Neural cell (in vitro differentiated cells): ENCODE results near the gene KRT35. TPM values are rescaled to one million over a fixed set of nuclear protein-coding genes. Genes with fewer than 3 reads are reported as not detected.

Experiments
- H2AFZ ChIP-seq: fragments of 200-600, 300-800 bp; sonication (generic), shearing (Covaris generic); 2 replicates; pipeline ENCODE4 v1.6.0; 2014; ENCODE audit warnings: low read depth, mild to moderate bottlenecking, antibody characterized with exemption, low read length, moderate library complexity
- H3F3A ChIP-seq: fragments of 200-600 bp; shearing (Covaris generic); 2 replicates; pipeline ENCODE4 v1.6.1; 2016; ENCODE audit warnings: mild to moderate bottlenecking, moderate library complexity, mixed read lengths, antibody characterized with exemption, low read length; ENCODE audit not compliant: insufficient read depth, poor library complexity, severe bottlenecking
- H3K27ac ChIP-seq: fragments of 200-600, 300-800 bp; sonication (generic), shearing (Covaris generic); 2 replicates; pipeline ENCODE4 v1.5.1; 2014; ENCODE audit warnings: mild to moderate bottlenecking, low read length, moderate library complexity
- H3K27me3 ChIP-seq: fragments of 300-800, 200-600 bp; sonication (generic), shearing (Covaris generic); 2 replicates; pipeline ENCODE4 v1.6.0; 2014; ENCODE audit warnings: mild to moderate bottlenecking, low read depth, low read length, moderate library complexity; ENCODE audit not compliant: insufficient read depth
- H3K36me3 ChIP-seq: fragments of 300-800, 200-600 bp; sonication (generic), shearing (Covaris generic); 2 replicates; pipeline ENCODE4 v1.5.1; 2014; ENCODE audit warnings: mild to moderate bottlenecking, antibody characterized with exemption, low read length, moderate library complexity; ENCODE audit not compliant: insufficient read depth
- H3K4me2 ChIP-seq: fragments of 300-800, 200-600 bp; sonication (generic), shearing (Covaris generic); 2 replicates; pipeline ENCODE4 v1.6.0; 2014; ENCODE audit warnings: mild to moderate bottlenecking, low read length
- H3K4me3 ChIP-seq: fragments of 300-800, 200-600 bp; sonication (generic), shearing (Covaris generic); 2 replicates; pipeline ENCODE4 v1.5.1; 2014; ENCODE audit warnings: mild to moderate bottlenecking, low read length, moderate library complexity
- H3K79me2 ChIP-seq: fragments of 200-600 bp; shearing (Covaris generic); replicated peaks from 2 replicates; pipeline ENCODE4 v1.6.0; 2014; ENCODE audit warnings: mild to moderate bottlenecking, low read length, moderate library complexity; ENCODE audit not compliant: insufficient read depth
- H3K9ac ChIP-seq: fragments of 300-800, 200-600 bp; sonication (generic), shearing (Covaris generic); 2 replicates; pipeline ENCODE4 v1.6.1; 2016; ENCODE audit warnings: mild to moderate bottlenecking, low read length, mixed read lengths
- H3K9me2 ChIP-seq: fragments of 200-600 bp; shearing (Covaris generic); 2 replicates; pipeline ENCODE4 v1.6.1; 2016; ENCODE audit warnings: mild to moderate bottlenecking, low read length, mixed read lengths; ENCODE audit not compliant: insufficient read depth
- H3K9me3 ChIP-seq: fragments of 200-600, 300-800 bp; sonication (generic), shearing (Covaris generic); 2 replicates; pipeline ENCODE4 v1.6.1; 2016; ENCODE audit warnings: mild to moderate bottlenecking, mixed run types, low read length, moderate library complexity, mixed read lengths
- H4K20me1 ChIP-seq: fragments of 200-600 bp; shearing (Covaris generic); 2 replicates; pipeline ENCODE4 v1.6.1; 2016; ENCODE audit warnings: mild to moderate bottlenecking, mixed run types; ENCODE audit not compliant: insufficient read depth
- EP300 ChIP-seq: fragments of 450-650 bp; conservative IDR thresholded peaks from 2 replicates; pipeline ENCODE4 v1.6.1; 2014; ENCODE audit warnings: antibody characterized with exemption, mild to moderate bottlenecking, moderate library complexity; ENCODE audit not compliant: poor library complexity, severe bottlenecking
- EZH2 ChIP-seq: fragments of 200-600, 300-800 bp; shearing (Covaris generic), sonication (generic); IDR thresholded peaks from 2 replicates; pipeline ENCODE4 v1.6.1; 2014; ENCODE audit warnings: antibody characterized with exemption, low read length, borderline replicate concordance, mild to moderate bottlenecking; ENCODE audit not compliant: insufficient read depth, poor library complexity, severe bottlenecking
- MXI1 ChIP-seq: fragments of 450-650 bp; conservative IDR thresholded peaks from 2 replicates; pipeline ENCODE4 v1.6.1; 2014; ENCODE audit warnings: antibody characterized with exemption, mild to moderate bottlenecking; ENCODE audit not compliant: poor library complexity, severe bottlenecking
- POLR2AphosphoS5 ChIP-seq: IDR thresholded peaks from 2 replicates; pipeline ENCODE4 v1.6.1; 2012
- RAD21 ChIP-seq: fragments of 450-650 bp; conservative IDR thresholded peaks from 2 replicates; pipeline ENCODE4 v1.6.1; 2014; ENCODE audit warnings: antibody characterized with exemption, mild to moderate bottlenecking, moderate library complexity
- SMC3 ChIP-seq: fragments of 450-650 bp; conservative IDR thresholded peaks from 2 replicates; pipeline ENCODE4 v1.6.1; 2014; ENCODE audit warnings: antibody characterized with exemption, mild to moderate bottlenecking, moderate library complexity; ENCODE audit not compliant: poor library complexity
- TAF1 ChIP-seq: IDR thresholded peaks from 2 replicates; pipeline ENCODE4 v1.6.1; 2012; ENCODE audit warnings: low read depth
- polyA plus RNA-seq: library from polyadenylated mRNA; depleted of rRNA; stranded (reverse); fragments of >200 nt; gene quantifications from 2 replicates; pipeline ENCODE4 v1.2.3, GENCODE V29; 2014
- TF ChIP-seq, protein P1 (sequence below): IDR thresholded peaks from 2 replicates; pipeline ENCODE4 v1.6.1; 2012; ENCODE audit warnings: borderline replicate concordance
- TF ChIP-seq, protein P2 (sequence below): fragments of 450-650 bp; IDR thresholded peaks from 2 replicates; pipeline ENCODE4 v1.5.1; 2014; ENCODE audit warnings: antibody characterized with exemption, mild to moderate bottlenecking, moderate library complexity; ENCODE audit not compliant: poor library complexity, severe bottlenecking

KRT35 gene
- polyA plus RNA-seq, 1 donor from 2014 or later = not detected

- no peaks in the 10 kb centered on the region for H3K36me3 ChIP-seq
- H3K9me3 ChIP-seq = no peaks in the 10 kb centered on the region
- H3K4me3 ChIP-seq = no peak overlapping the region
- no peaks in the 10 kb centered on the region for H3K79me2 ChIP-seq
- TF ChIP-seq RAD21 (no peak), TAF1 (no peak)
- TF ChIP-seq, protein P1, sequence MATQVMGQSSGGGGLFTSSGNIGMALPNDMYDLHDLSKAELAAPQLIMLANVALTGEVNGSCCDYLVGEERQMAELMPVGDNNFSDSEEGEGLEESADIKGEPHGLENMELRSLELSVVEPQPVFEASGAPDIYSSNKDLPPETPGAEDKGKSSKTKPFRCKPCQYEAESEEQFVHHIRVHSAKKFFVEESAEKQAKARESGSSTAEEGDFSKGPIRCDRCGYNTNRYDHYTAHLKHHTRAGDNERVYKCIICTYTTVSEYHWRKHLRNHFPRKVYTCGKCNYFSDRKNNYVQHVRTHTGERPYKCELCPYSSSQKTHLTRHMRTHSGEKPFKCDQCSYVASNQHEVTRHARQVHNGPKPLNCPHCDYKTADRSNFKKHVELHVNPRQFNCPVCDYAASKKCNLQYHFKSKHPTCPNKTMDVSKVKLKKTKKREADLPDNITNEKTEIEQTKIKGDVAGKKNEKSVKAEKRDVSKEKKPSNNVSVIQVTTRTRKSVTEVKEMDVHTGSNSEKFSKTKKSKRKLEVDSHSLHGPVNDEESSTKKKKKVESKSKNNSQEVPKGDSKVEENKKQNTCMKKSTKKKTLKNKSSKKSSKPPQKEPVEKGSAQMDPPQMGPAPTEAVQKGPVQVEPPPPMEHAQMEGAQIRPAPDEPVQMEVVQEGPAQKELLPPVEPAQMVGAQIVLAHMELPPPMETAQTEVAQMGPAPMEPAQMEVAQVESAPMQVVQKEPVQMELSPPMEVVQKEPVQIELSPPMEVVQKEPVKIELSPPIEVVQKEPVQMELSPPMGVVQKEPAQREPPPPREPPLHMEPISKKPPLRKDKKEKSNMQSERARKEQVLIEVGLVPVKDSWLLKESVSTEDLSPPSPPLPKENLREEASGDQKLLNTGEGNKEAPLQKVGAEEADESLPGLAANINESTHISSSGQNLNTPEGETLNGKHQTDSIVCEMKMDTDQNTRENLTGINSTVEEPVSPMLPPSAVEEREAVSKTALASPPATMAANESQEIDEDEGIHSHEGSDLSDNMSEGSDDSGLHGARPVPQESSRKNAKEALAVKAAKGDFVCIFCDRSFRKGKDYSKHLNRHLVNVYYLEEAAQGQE = no peak
- H3K9ac ChIP-seq = no peak overlapping the region
- H4K20me1 ChIP-seq = no peaks in the 10 kb centered on the region
- no peaks in the 10 kb centered on the region for H3K27me3 ChIP-seq
- no peaks in the 10 kb centered on the region for H3F3A ChIP-seq
- no peak overlapping the region for H3K27ac ChIP-seq
- H3K4me2 ChIP-seq = no peak overlapping the region
- no peak overlapping the region for H2AFZ ChIP-seq
- no peaks in the 10 kb centered on the region for H3K9me2 ChIP-seq
Measured at GRCh38 chr17:41516830-41517283, 35.9 kb upstream of the KRT35 start.

- Histone ChIP-seq H3K27ac (no peak overlapping the region), H3K9ac (no peak overlapping the region), H2AFZ (no peak overlapping the region), H3K9me3 (no peaks in the 10 kb centered on the region), H4K20me1 (no peaks in the 10 kb centered on the region), H3K4me2 (no peak overlapping the region), H3K4me3 (no peak overlapping the region), H3K36me3 (no peaks in the 10 kb centered on the region), H3K9me2 (no peaks in the 10 kb centered on the region), H3F3A (no peaks in the 10 kb centered on the region), H3K79me2 (no peaks in the 10 kb centered on the region), H3K27me3 (no peaks in the 10 kb centered on the region)
- TF ChIP-seq RAD21 (no peak), SMC3 (no peak), TAF1 (no peak), POLR2AphosphoS5 (no peak), EZH2 (no peak), EP300 (no peak), MXI1 (no peak)
- TF ChIP-seq, protein P2, sequence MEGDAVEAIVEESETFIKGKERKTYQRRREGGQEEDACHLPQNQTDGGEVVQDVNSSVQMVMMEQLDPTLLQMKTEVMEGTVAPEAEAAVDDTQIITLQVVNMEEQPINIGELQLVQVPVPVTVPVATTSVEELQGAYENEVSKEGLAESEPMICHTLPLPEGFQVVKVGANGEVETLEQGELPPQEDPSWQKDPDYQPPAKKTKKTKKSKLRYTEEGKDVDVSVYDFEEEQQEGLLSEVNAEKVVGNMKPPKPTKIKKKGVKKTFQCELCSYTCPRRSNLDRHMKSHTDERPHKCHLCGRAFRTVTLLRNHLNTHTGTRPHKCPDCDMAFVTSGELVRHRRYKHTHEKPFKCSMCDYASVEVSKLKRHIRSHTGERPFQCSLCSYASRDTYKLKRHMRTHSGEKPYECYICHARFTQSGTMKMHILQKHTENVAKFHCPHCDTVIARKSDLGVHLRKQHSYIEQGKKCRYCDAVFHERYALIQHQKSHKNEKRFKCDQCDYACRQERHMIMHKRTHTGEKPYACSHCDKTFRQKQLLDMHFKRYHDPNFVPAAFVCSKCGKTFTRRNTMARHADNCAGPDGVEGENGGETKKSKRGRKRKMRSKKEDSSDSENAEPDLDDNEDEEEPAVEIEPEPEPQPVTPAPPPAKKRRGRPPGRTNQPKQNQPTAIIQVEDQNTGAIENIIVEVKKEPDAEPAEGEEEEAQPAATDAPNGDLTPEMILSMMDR = no peak
- TF ChIP-seq, protein P1 = no peak
Measured at GRCh38 chr17:41516147-41516829, 35.3 kb upstream of the KRT35 start.
